ENCODE measurements around the gene SORCS2.

GRCh38 chr4:7199129-7199725 lies 6.9 kb downstream of the SORCS2 start:
- no peak for TF ChIP-seq CTCF (IDR thresholded peaks at IDR 0.05)
- TF ChIP-seq POLR2AphosphoS5 (IDR thresholded peaks at IDR 0.05): no peak

Data from breast epithelium (tissue), 3 donors.